OCI-LY7 (cell line): ENCODE results near the gene ZMIZ1. TPM values are rescaled to one million over a fixed set of nuclear protein-coding genes. Genes with fewer than 3 reads are reported as not detected.

Experiments
- BruUV-seq: library from RNA; stranded (reverse); fragments of 400-500 nt; replicated peaks from 2 replicates; lab custom pipeline; 2021; lab: Mats Ljungman, UMichigan
- CTCF ChIA-PET: fragments of 300-600 bp; sonication (Branson Sonifier 250); formaldehyde crosslinking; loops from one replicate; lab custom pipeline; 2022; ENCODE audit warnings: antibody characterized with exemption; ENCODE audit not compliant: unreplicated experiment; lab: Charles Lee
- POLR2A ChIA-PET: fragments of 300-600 bp; sonication (Branson Sonifier 250); formaldehyde crosslinking; loops from one replicate; lab custom pipeline; 2022; ENCODE audit warnings: antibody characterized with exemption; lab: Charles Lee
- DNase-seq: peaks from one replicate; pipeline ENCODE4 v3.0.0-alpha.2; 2015; ENCODE audit warnings: low spot score
- H2AFZ ChIP-seq: fragments of 200-600 bp; sonication (generic), shearing (Covaris generic); 2 replicates; pipeline ENCODE4 v1.6.1; 2014; ENCODE audit warnings: mild to moderate bottlenecking, antibody characterized with exemption, low read length, moderate library complexity
- H3K27ac ChIP-seq: fragments of 200-600 bp; sonication (generic); 2 replicates; pipeline ENCODE4 v1.5.1; 2014; ENCODE audit warnings: mixed run types, low read depth, mild to moderate bottlenecking, moderate library complexity, low read length, inconsistent platforms; ENCODE audit not compliant: poor library complexity, severe bottlenecking
- H3K36me3 ChIP-seq: fragments of 200-600 bp; sonication (generic); 2 replicates; pipeline ENCODE4 v1.6.1; 2014; ENCODE audit warnings: mild to moderate bottlenecking, antibody characterized with exemption, low read length, moderate library complexity, mixed read lengths; ENCODE audit not compliant: insufficient read depth
- H3K4me1 ChIP-seq: fragments of 200-600 bp; sonication (generic); 2 replicates; pipeline ENCODE4 v1.5.1; 2014; ENCODE audit warnings: mild to moderate bottlenecking, low read length; ENCODE audit not compliant: insufficient read depth, poor library complexity, severe bottlenecking
- H3K4me2 ChIP-seq: fragments of 200-600 bp; sonication (generic); 2 replicates; pipeline ENCODE4 v1.6.1; 2014; ENCODE audit warnings: mild to moderate bottlenecking, low read length
- H3K4me3 ChIP-seq: fragments of 200-600 bp; sonication (generic); 2 replicates; pipeline ENCODE4 v1.5.1; 2014; ENCODE audit warnings: mild to moderate bottlenecking, low read depth, low read length; ENCODE audit not compliant: poor library complexity, severe bottlenecking
- H3K79me2 ChIP-seq: fragments of 200-600 bp; sonication (generic); 2 replicates; pipeline ENCODE4 v1.6.1; 2016; ENCODE audit warnings: low read depth, mild to moderate bottlenecking, low read length, moderate library complexity, mixed read lengths; ENCODE audit not compliant: insufficient read depth
- H3K9me2 ChIP-seq: fragments of 200-600 bp; sonication (generic); 2 replicates; pipeline ENCODE4 v1.6.1; 2016; ENCODE audit warnings: mild to moderate bottlenecking, low read length, mixed read lengths; ENCODE audit not compliant: insufficient read depth
- H3K9me3 ChIP-seq: fragments of 200-600 bp; sonication (generic); 2 replicates; pipeline ENCODE4 v1.6.1; 2014; ENCODE audit warnings: mild to moderate bottlenecking, mixed run types, low read length, mixed read lengths
- H4K20me1 ChIP-seq: fragments of 200-600 bp; sonication (generic); 2 replicates; pipeline ENCODE4 v1.6.1; 2014; ENCODE audit warnings: mild to moderate bottlenecking, antibody characterized with exemption, low read length, moderate library complexity, mixed read lengths; ENCODE audit not compliant: insufficient read depth
- EZH2phosphoT487 ChIP-seq: fragments of 200-600 bp; sonication (generic); IDR thresholded peaks from 2 replicates; pipeline ENCODE4 v1.6.1; 2018; ENCODE audit warnings: low read depth, borderline replicate concordance, mild to moderate bottlenecking, mixed run types, antibody characterized with exemption, low read length, moderate library complexity, mixed read lengths
- intact Hi-C: fragments of 100-400 bp; cut with micrococcal nuclease; formaldehyde crosslinking; loops from one replicate; pipeline ENCODE4 v1.10.0; 2022; ENCODE audit not compliant: unreplicated experiment
- total RNA-seq, 2 experiments: library from RNA; depleted of rRNA in 1 of 2; stranded (reverse); fragments of >200 nt in 1 of 2; shearing (Covaris generic) in 1 of 2; gene quantifications; 2 replicates each; pipeline ENCODE4 v1.2.3, GENCODE V29; 2014 to 2022
- TF ChIP-seq, protein P1 (sequence below): fragments of 200-600 bp; sonication (generic); conservative IDR thresholded peaks from 2 replicates; pipeline ENCODE4 v1.5.1; 2014; ENCODE audit warnings: mild to moderate bottlenecking, antibody characterized with exemption, low read length, moderate library complexity, mixed read lengths

The ZMIZ1 gene
- total RNA-seq, 2 experiments from 2014 or later, result 20.4 to 66.9 TPM

- Histone ChIP-seq H4K20me1 (no peaks in the 10 kb centered on the region), H3K9me3 (no peaks in the 10 kb centered on the region), H3K4me2 (no peak overlapping the region), H3K27ac (no peak overlapping the region), H3K79me2 (no peaks in the 10 kb centered on the region), H3K9me2 (no peaks in the 10 kb centered on the region), H2AFZ (no peak overlapping the region), H3K36me3 (peaks cover 14% of the 10 kb centered on the region), H3K4me3 (no peak overlapping the region), H3K4me1 (no peaks in the 10 kb centered on the region)
- CTCF ChIA-PET, result no interaction called here
- TF ChIP-seq EZH2phosphoT487, result no peak
- no TSS peak for BruUV-seq
- intact Hi-C loops, result no loop called here
- no peak for DNase-seq
- POLR2A ChIA-PET, result no interaction called here
These were observed 292.0 kb downstream of the ZMIZ1 start for GRCh38 chr10:79360499-79361342.

DNA sequence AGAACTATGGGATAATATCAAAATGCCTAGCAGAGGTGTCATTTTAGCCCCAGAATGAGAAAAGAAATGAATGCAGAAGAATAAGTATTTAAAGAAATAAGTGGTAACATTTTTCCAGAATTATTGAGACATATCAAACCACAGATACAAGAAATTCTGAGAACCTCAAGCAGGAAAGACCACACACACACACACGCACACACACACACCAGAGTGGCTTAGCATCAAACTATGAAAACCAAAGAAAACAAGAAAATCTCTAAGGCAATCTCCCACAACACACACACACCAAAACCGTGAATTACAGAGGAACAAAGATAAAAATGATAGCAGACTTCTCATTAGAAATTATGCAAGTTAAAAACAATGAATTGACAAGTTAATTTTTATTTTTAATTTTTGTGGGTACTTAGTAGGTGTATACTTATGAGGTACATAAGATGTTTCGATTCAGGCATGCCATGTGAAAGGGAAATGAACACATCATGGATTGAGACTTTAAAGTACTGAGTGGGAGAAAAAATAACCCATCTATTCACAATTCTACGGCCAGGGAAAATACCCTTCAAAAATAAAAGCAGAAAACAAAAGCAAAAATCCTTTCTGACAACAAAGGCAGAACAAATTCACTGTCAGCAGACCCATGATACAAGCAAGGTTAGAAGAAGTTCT is 293.1 kb downstream of the ZMIZ1 start:
- H3K79me2 ChIP-seq, result no peaks in the 10 kb centered on the region
- H4K20me1 ChIP-seq, result no peaks in the 10 kb centered on the region
- CTCF ChIA-PET, result no interaction called here
- no peaks in the 10 kb centered on the region for H3K4me1 ChIP-seq
- H3K9me2 ChIP-seq, result no peaks in the 10 kb centered on the region
- no peak overlapping the region for H3K27ac ChIP-seq
- DNase-seq, result no peak
- H3K9me3 ChIP-seq, result no peaks in the 10 kb centered on the region
- intact Hi-C loops, result no loop called here
- no peak overlapping the region for H3K4me3 ChIP-seq
- H2AFZ ChIP-seq, result no peak overlapping the region
- BruUV-seq, result no TSS peak
- peaks cover 2% of the 10 kb centered on the region; the same call in 1 of the 2 replicates for H3K36me3 ChIP-seq
- H3K4me2 ChIP-seq, result no peak overlapping the region
- POLR2A ChIA-PET, result no interaction called here
- TF ChIP-seq, protein P1, sequence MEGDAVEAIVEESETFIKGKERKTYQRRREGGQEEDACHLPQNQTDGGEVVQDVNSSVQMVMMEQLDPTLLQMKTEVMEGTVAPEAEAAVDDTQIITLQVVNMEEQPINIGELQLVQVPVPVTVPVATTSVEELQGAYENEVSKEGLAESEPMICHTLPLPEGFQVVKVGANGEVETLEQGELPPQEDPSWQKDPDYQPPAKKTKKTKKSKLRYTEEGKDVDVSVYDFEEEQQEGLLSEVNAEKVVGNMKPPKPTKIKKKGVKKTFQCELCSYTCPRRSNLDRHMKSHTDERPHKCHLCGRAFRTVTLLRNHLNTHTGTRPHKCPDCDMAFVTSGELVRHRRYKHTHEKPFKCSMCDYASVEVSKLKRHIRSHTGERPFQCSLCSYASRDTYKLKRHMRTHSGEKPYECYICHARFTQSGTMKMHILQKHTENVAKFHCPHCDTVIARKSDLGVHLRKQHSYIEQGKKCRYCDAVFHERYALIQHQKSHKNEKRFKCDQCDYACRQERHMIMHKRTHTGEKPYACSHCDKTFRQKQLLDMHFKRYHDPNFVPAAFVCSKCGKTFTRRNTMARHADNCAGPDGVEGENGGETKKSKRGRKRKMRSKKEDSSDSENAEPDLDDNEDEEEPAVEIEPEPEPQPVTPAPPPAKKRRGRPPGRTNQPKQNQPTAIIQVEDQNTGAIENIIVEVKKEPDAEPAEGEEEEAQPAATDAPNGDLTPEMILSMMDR, result no peak
- no peak for TF ChIP-seq EZH2phosphoT487
